Astrocyte (in vitro differentiated cells and primary cell): ENCODE data around the gene LLPH.

ENCODE experiments used
- EZH2 ChIP-seq: IDR thresholded peaks from 2 replicates; pipeline ENCODE4 v1.6.1; 2012; ENCODE audit warnings: mild to moderate bottlenecking, low read length, inconsistent platforms; ENCODE audit not compliant: insufficient read depth
- TF ChIP-seq, protein P1 (sequence below): IDR thresholded peaks from 2 replicates; pipeline ENCODE4 v1.5.1; 2011; ENCODE audit warnings: low read depth, mild to moderate bottlenecking, inconsistent platforms, low read length, moderate library complexity; ENCODE audit not compliant: insufficient read depth

DNA sequence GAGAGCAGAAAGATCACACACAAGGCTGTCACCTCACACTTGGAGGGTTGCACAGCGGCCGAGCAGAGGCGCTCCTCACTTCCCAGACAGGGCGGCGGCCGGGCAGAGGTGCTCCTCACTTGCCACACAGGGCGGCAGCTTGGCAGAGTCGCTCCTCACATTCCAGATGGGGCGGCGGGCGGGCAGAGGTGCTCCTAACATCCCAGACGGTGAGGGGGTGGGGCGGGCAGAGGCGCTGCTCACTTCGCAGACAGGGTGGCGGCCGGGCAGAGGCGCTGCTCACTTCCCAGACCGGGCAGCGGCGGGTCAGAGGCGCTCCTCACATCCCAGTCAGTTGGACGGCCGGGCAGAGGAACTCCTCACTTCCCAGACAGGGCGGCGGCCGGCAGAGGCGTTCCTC, 30.2 kb upstream of the LLPH start:
- TF ChIP-seq, protein P1, sequence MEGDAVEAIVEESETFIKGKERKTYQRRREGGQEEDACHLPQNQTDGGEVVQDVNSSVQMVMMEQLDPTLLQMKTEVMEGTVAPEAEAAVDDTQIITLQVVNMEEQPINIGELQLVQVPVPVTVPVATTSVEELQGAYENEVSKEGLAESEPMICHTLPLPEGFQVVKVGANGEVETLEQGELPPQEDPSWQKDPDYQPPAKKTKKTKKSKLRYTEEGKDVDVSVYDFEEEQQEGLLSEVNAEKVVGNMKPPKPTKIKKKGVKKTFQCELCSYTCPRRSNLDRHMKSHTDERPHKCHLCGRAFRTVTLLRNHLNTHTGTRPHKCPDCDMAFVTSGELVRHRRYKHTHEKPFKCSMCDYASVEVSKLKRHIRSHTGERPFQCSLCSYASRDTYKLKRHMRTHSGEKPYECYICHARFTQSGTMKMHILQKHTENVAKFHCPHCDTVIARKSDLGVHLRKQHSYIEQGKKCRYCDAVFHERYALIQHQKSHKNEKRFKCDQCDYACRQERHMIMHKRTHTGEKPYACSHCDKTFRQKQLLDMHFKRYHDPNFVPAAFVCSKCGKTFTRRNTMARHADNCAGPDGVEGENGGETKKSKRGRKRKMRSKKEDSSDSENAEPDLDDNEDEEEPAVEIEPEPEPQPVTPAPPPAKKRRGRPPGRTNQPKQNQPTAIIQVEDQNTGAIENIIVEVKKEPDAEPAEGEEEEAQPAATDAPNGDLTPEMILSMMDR: no peak
- no peak for TF ChIP-seq EZH2
